T47D (cell line): ENCODE results near the gene BCKDHA.
"Not testable (repeated sequence)": the region's sequence is repeated elsewhere in the genome, so short reads cannot be mapped to it uniquely, and the experiment has no call there.

Experiments
- DNase-seq, 2 experiments: peaks; one replicate each; pipeline versions ENCODE4 v3.0.0 to v3.0.0-alpha.2; 2011 to 2012; ENCODE audit warnings: low read depth in 1 of 2, low spot score in 1 of 2
- JUND ChIP-seq: IDR thresholded peaks from 2 replicates; pipeline ENCODE4 v1.6.1; 2012; ENCODE audit warnings: low read depth
- in situ Hi-C: cut with HindIII; loops from 2 replicates; pipeline ENCODE4 v1.10.0; 2016; ENCODE audit warnings: low sequenced_read_pairs, low pct_unique_long_range_greater_than_20kb

The BCKDHA gene

GRCh38 chr19:41426952-41427646, 29.5 kb downstream of the BCKDHA start, which contains the start of gene B3GNT8:
Gene B3GNT8 (minus strand): TSS chr19:41427374. CDS start chr19:41426778, 596 bp downstream.
- in situ Hi-C loops = no loop called here
- TF ChIP-seq JUND = no peak
- DNase-seq = peak in 1 of 2 experiments; percentile 14

- no peak for DNase-seq
- in situ Hi-C loops = no loop called here
- no peak for TF ChIP-seq JUND
Measured at GRCh38 chr19:41427647-41428480, 30.2 kb downstream of the BCKDHA start.

- in situ Hi-C loops = no loop called here
- DNase-seq = no peak
- TF ChIP-seq JUND = no peak
Measured at GRCh38 chr19:41428481-41428859, 30.9 kb downstream of the BCKDHA start.

- no peak for TF ChIP-seq JUND
- no peak for DNase-seq
- in situ Hi-C loops = no loop called here
Measured at GRCh38 chr19:41430922-41431321, 33.3 kb downstream of the BCKDHA start.

- in situ Hi-C loops = no loop called here
- no peak for TF ChIP-seq JUND
- peak in 1 of 2 experiments; percentile 36 for DNase-seq
Measured at GRCh38 chr19:41431426-41432386, 34.1 kb downstream of the BCKDHA start.

GRCh38 chr19:41433171-41433570, 35.6 kb downstream of the BCKDHA start:
- no peak for TF ChIP-seq JUND
- DNase-seq = no peak
- in situ Hi-C loops = no loop called here

- no peak for TF ChIP-seq JUND
- in situ Hi-C loops = no loop called here
- no peak for DNase-seq
Measured at GRCh38 chr19:41434450-41434849, 36.8 kb downstream of the BCKDHA start.

- DNase-seq, in situ Hi-C loops: not testable (repeated sequence)
Measured at GRCh38 chr19:41435376-41435775, 37.8 kb downstream of the BCKDHA start.

GRCh38 chr19:41435936-41436673, 38.5 kb downstream of the BCKDHA start:
- in situ Hi-C loops = no loop called here
- no peak for TF ChIP-seq JUND
- no peak for DNase-seq

GRCh38 chr19:41436674-41436951, 39.0 kb downstream of the BCKDHA start:
- no peak for DNase-seq
- no peak for TF ChIP-seq JUND
- in situ Hi-C loops = no loop called here

- TF ChIP-seq JUND = no peak
- in situ Hi-C loops = no loop called here
- no peak for DNase-seq
Measured at GRCh38 chr19:41437944-41438574, 40.4 kb downstream of the BCKDHA start.
